ENCODE measurements around the gene EXOC4.

DNA sequence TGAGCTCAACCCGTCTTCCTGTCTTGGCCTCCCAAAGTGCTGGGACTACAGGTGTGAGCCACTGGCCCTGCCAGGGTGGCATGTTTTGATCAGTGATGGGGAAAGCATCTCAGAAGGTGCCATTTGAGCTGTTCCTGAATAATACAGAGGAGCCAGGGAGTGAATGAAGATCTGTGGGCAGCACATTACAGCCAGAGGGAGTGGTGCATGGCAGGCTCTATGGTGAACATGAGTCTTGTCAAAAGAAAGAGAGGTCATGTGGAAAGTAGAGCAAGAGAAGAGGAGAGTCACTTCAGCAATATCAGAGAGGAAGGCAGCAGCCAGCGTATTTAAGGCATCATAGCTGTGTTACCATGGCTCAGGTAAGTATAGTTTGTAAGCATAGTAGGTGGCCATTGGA is 598.5 kb downstream of the EXOC4 start:
- TF ChIP-seq, protein P1, sequence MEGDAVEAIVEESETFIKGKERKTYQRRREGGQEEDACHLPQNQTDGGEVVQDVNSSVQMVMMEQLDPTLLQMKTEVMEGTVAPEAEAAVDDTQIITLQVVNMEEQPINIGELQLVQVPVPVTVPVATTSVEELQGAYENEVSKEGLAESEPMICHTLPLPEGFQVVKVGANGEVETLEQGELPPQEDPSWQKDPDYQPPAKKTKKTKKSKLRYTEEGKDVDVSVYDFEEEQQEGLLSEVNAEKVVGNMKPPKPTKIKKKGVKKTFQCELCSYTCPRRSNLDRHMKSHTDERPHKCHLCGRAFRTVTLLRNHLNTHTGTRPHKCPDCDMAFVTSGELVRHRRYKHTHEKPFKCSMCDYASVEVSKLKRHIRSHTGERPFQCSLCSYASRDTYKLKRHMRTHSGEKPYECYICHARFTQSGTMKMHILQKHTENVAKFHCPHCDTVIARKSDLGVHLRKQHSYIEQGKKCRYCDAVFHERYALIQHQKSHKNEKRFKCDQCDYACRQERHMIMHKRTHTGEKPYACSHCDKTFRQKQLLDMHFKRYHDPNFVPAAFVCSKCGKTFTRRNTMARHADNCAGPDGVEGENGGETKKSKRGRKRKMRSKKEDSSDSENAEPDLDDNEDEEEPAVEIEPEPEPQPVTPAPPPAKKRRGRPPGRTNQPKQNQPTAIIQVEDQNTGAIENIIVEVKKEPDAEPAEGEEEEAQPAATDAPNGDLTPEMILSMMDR (IDR thresholded peaks at IDR 0.05; ENCODE audit: low read depth, low read length, poor library complexity, severe bottlenecking) = no peak
- TF ChIP-seq EZH2phosphoT487 (IDR thresholded peaks at IDR 0.05; ENCODE audit: borderline replicate concordance, low read length) = no peak

Data from DOHH2 (cell line).